Measurements from ENCODE around the gene PROKR2.

PROKR2 gene

GRCh38 chr20:5328268-5328667 is 11.5 kb upstream of the PROKR2 start:
- Histone ChIP-seq H2BK5ac (ENCODE audit: low read depth, low read length, poor library complexity, severe bottlenecking) (no peak overlapping the region), H3K23ac (ENCODE audit: low read length in 2 of 2) (no peak overlapping the region), H4K8ac (ENCODE audit: low read length) (no peak overlapping the region), H3K4ac (ENCODE audit: low read depth in 1 of 2, low read length in 2 of 2) (no peak overlapping the region), H3K9me3 (ENCODE audit: control insufficient read depth, low read length) (no peaks in the 10 kb centered on the region), H4K91ac (ENCODE audit: low read length) (no peak overlapping the region), H2BK15ac (ENCODE audit: low read depth, poor library complexity, severe bottlenecking) (no peak overlapping the region), H3K4me1 (ENCODE audit: control insufficient read depth, insufficient read depth, low read depth, low read length) (no peaks in the 10 kb centered on the region), H3K18ac (ENCODE audit: low read depth in 1 of 2, low read length in 2 of 2) (no peak overlapping the region), H3K79me1 (replicated peaks; ENCODE audit: low read length, poor library complexity, severe bottlenecking) (no peaks in the 10 kb centered on the region), H3K27ac (ENCODE audit: low read length, poor library complexity, severe bottlenecking) (no peak overlapping the region), H3K4me2 (ENCODE audit: low read length, poor library complexity, severe bottlenecking) (no peak overlapping the region), H2AK5ac (ENCODE audit: low read length, severe bottlenecking) (no peak overlapping the region), H3K4me3 (ENCODE audit: insufficient read depth in 1 of 2, low read depth in 1 of 2, low read length in 2 of 2) (no peak overlapping the region), H3K9ac (ENCODE audit: low read length) (no peak overlapping the region), H3K14ac (ENCODE audit: low read length in 2 of 2) (no peak overlapping the region), H2BK120ac (ENCODE audit: low read depth, low read length) (no peak overlapping the region), H3K36me3 (ENCODE audit: control insufficient read depth in 1 of 2, insufficient read depth in 2 of 2, low read depth in 1 of 2, low read length in 2 of 2) (no peaks in the 10 kb centered on the region), H3K27me3 (ENCODE audit: control insufficient read depth in 1 of 2, insufficient read depth in 1 of 2, low read length in 2 of 2) (peaks cover 0 to 9% of the 10 kb centered on the region in 2 experiments), H2BK12ac (ENCODE audit: low read length in 2 of 2) (no peak overlapping the region), H2AFZ (ENCODE audit: low read depth, low read length) (no peak overlapping the region)
- 80% methylated on average over 3 of the region's 3 CpGs for WGBS
- DNase-seq = no peak

GRCh38 chr20:5327356-5327755 is 10.6 kb upstream of the PROKR2 start:
- Histone ChIP-seq H3K4me1 (ENCODE audit: control insufficient read depth, insufficient read depth, low read depth, low read length) (no peaks in the 10 kb centered on the region), H2AFZ (ENCODE audit: low read depth, low read length) (no peak overlapping the region), H3K27ac (ENCODE audit: low read length, poor library complexity, severe bottlenecking) (no peak overlapping the region), H4K91ac (ENCODE audit: low read length) (no peak overlapping the region), H3K18ac (ENCODE audit: low read depth in 1 of 2, low read length in 2 of 2) (no peak overlapping the region), H3K27me3 (ENCODE audit: control insufficient read depth in 1 of 2, insufficient read depth in 1 of 2, low read length in 2 of 2) (peaks cover 0 to 9% of the 10 kb centered on the region in 2 experiments), H3K4me2 (ENCODE audit: low read length, poor library complexity, severe bottlenecking) (no peak overlapping the region), H4K8ac (ENCODE audit: low read length) (no peak overlapping the region), H2BK5ac (ENCODE audit: low read depth, low read length, poor library complexity, severe bottlenecking) (no peak overlapping the region), H2BK120ac (ENCODE audit: low read depth, low read length) (no peak overlapping the region), H3K14ac (ENCODE audit: low read length in 2 of 2) (no peak overlapping the region), H2AK5ac (ENCODE audit: low read length, severe bottlenecking) (no peak overlapping the region), H2BK15ac (ENCODE audit: low read depth, poor library complexity, severe bottlenecking) (no peak overlapping the region), H2BK12ac (ENCODE audit: low read length in 2 of 2) (no peak overlapping the region), H3K79me1 (replicated peaks; ENCODE audit: low read length, poor library complexity, severe bottlenecking) (no peaks in the 10 kb centered on the region), H3K9me3 (ENCODE audit: control insufficient read depth, low read length) (no peaks in the 10 kb centered on the region), H3K9ac (ENCODE audit: low read length) (no peak overlapping the region), H3K23ac (ENCODE audit: low read length in 2 of 2) (no peak overlapping the region), H3K36me3 (ENCODE audit: control insufficient read depth in 1 of 2, insufficient read depth in 2 of 2, low read depth in 1 of 2, low read length in 2 of 2) (no peaks in the 10 kb centered on the region), H3K4ac (ENCODE audit: low read depth in 1 of 2, low read length in 2 of 2) (no peak overlapping the region), H3K4me3 (ENCODE audit: insufficient read depth in 1 of 2, low read depth in 1 of 2, low read length in 2 of 2) (no peak overlapping the region)
- DNase-seq = no peak
- WGBS = 57% methylated on average over 3 of the region's 3 CpGs

- Histone ChIP-seq H3K4ac (ENCODE audit: low read depth in 1 of 2, low read length in 2 of 2) (no peak overlapping the region), H3K4me1 (ENCODE audit: control insufficient read depth, insufficient read depth, low read depth, low read length) (peaks cover 9% of the 10 kb centered on the region), H4K91ac (ENCODE audit: low read length) (no peak overlapping the region), H3K23ac (ENCODE audit: low read length in 2 of 2) (no peak overlapping the region), H4K8ac (ENCODE audit: low read length) (no peak overlapping the region), H2AFZ (ENCODE audit: low read depth, low read length) (no peak overlapping the region), H3K18ac (ENCODE audit: low read depth in 1 of 2, low read length in 2 of 2) (no peak overlapping the region), H3K9ac (ENCODE audit: low read length) (no peak overlapping the region), H3K79me1 (replicated peaks; ENCODE audit: low read length, poor library complexity, severe bottlenecking) (no peaks in the 10 kb centered on the region), H2BK15ac (ENCODE audit: low read depth, poor library complexity, severe bottlenecking) (no peak overlapping the region), H3K4me3 (ENCODE audit: insufficient read depth in 1 of 2, low read depth in 1 of 2, low read length in 2 of 2) (no peak overlapping the region), H2BK120ac (ENCODE audit: low read depth, low read length) (no peak overlapping the region), H3K36me3 (ENCODE audit: control insufficient read depth in 1 of 2, insufficient read depth in 2 of 2, low read depth in 1 of 2, low read length in 2 of 2) (no peaks in the 10 kb centered on the region), H3K4me2 (ENCODE audit: low read length, poor library complexity, severe bottlenecking) (no peak overlapping the region), H3K27me3 (ENCODE audit: control insufficient read depth in 1 of 2, insufficient read depth in 1 of 2, low read length in 2 of 2) (peaks cover 46 to 50% of the 10 kb centered on the region in 2 experiments), H2BK12ac (ENCODE audit: low read length in 2 of 2) (no peak overlapping the region), H3K9me3 (ENCODE audit: control insufficient read depth, low read length) (no peaks in the 10 kb centered on the region), H3K14ac (ENCODE audit: low read length in 2 of 2) (no peak overlapping the region), H2BK5ac (ENCODE audit: low read depth, low read length, poor library complexity, severe bottlenecking) (no peak overlapping the region), H2AK5ac (ENCODE audit: low read length, severe bottlenecking) (no peak overlapping the region), H3K27ac (ENCODE audit: low read length, poor library complexity, severe bottlenecking) (no peak overlapping the region)
- WGBS = under 1% methylated on average over 28 of the region's 28 CpGs
- DNase-seq = no peak
These were observed 957 bp downstream of the PROKR2 start for GRCh38 chr20:5315807-5316187.

GRCh38 chr20:5313916-5314315 is 2.8 kb downstream of the PROKR2 start:
- Histone ChIP-seq H3K9me3 (ENCODE audit: control insufficient read depth, low read length) (peaks cover 3% of the 10 kb centered on the region), H2BK12ac (ENCODE audit: low read length in 2 of 2) (no peak overlapping the region), H3K27ac (ENCODE audit: low read length, poor library complexity, severe bottlenecking) (no peak overlapping the region), H3K18ac (ENCODE audit: low read depth in 1 of 2, low read length in 2 of 2) (no peak overlapping the region), H3K4me1 (ENCODE audit: control insufficient read depth, insufficient read depth, low read depth, low read length) (peaks cover 9% of the 10 kb centered on the region), H2BK5ac (ENCODE audit: low read depth, low read length, poor library complexity, severe bottlenecking) (no peak overlapping the region), H3K4ac (ENCODE audit: low read depth in 1 of 2, low read length in 2 of 2) (no peak overlapping the region), H3K36me3 (ENCODE audit: control insufficient read depth in 1 of 2, insufficient read depth in 2 of 2, low read depth in 1 of 2, low read length in 2 of 2) (no peaks in the 10 kb centered on the region), H3K23ac (ENCODE audit: low read length in 2 of 2) (no peak overlapping the region), H3K4me3 (ENCODE audit: insufficient read depth in 1 of 2, low read depth in 1 of 2, low read length in 2 of 2) (no peak overlapping the region), H2AK5ac (ENCODE audit: low read length, severe bottlenecking) (no peak overlapping the region), H3K9ac (ENCODE audit: low read length) (no peak overlapping the region), H2BK15ac (ENCODE audit: low read depth, poor library complexity, severe bottlenecking) (no peak overlapping the region), H4K91ac (ENCODE audit: low read length) (peak overlapping the region; percentile 41), H4K8ac (ENCODE audit: low read length) (no peak overlapping the region), H3K27me3 (ENCODE audit: control insufficient read depth in 1 of 2, insufficient read depth in 1 of 2, low read length in 2 of 2) (peaks cover 42 to 50% of the 10 kb centered on the region in 2 experiments), H3K79me1 (replicated peaks; ENCODE audit: low read length, poor library complexity, severe bottlenecking) (no peaks in the 10 kb centered on the region), H2AFZ (ENCODE audit: low read depth, low read length) (no peak overlapping the region), H2BK120ac (ENCODE audit: low read depth, low read length) (no peak overlapping the region), H3K14ac (ENCODE audit: low read length in 2 of 2) (no peak overlapping the region), H3K4me2 (ENCODE audit: low read length, poor library complexity, severe bottlenecking) (no peak overlapping the region)
- DNase-seq = no peak
- WGBS = 92% methylated on average over 17 of the region's 17 CpGs
